CMK (cell line): ENCODE results near the gene MTF1.
A peak's percentile ranks its signal among the peaks of the same experiment; 100 is the strongest.
"Not testable (repeated sequence)": the region's sequence is repeated elsewhere in the genome, so short reads cannot be mapped to it uniquely, and the experiment has no call there.

Experiments
- DNase-seq: peaks from one replicate; pipeline ENCODE4 v3.0.0-alpha.2; 2010; ENCODE audit warnings: low read depth

MTF1 gene

GRCh38 chr1:37859507-37860345 lies at the start of gene MTF1:
MTF1 (minus strand) TSS chr1:37859592; CDS start chr1:37857658, 1,934 bp downstream.
- DNase-seq = peak; percentile 90

GRCh38 chr1:37908531-37908930 lies 49.1 kb upstream of the MTF1 start:
- not testable (repeated sequence) for DNase-seq

GRCh38 chr1:37907416-37908125 lies 48.2 kb upstream of the MTF1 start:
- DNase-seq = not testable (repeated sequence)

GRCh38 chr1:37906591-37906990 lies 47.2 kb upstream of the MTF1 start:
- not testable (repeated sequence) for DNase-seq

GRCh38 chr1:37905727-37906126 lies 46.3 kb upstream of the MTF1 start:
- no peak for DNase-seq

- DNase-seq = not testable (repeated sequence)
Observed at GRCh38 chr1:37903921-37904320, 44.5 kb upstream of the MTF1 start.

- DNase-seq = no peak
Observed at GRCh38 chr1:37902983-37903382, 43.6 kb upstream of the MTF1 start.

GRCh38 chr1:37901893-37902225 lies 42.5 kb upstream of the MTF1 start:
- no peak for DNase-seq

GRCh38 chr1:37901191-37901892 lies 42.0 kb upstream of the MTF1 start:
- peak; percentile 33 for DNase-seq

GRCh38 chr1:37897563-37897962 lies 38.2 kb upstream of the MTF1 start:
- not testable (repeated sequence) for DNase-seq

GRCh38 chr1:37893673-37894072 lies 34.3 kb upstream of the MTF1 start:
- no peak for DNase-seq

- no peak for DNase-seq
Observed at GRCh38 chr1:37892151-37893047, 33.0 kb upstream of the MTF1 start.

- no peak for DNase-seq
Observed at GRCh38 chr1:37890378-37891014, 31.1 kb upstream of the MTF1 start.

- DNase-seq = no peak
Observed at GRCh38 chr1:37888022-37888700, 28.8 kb upstream of the MTF1 start.

- no peak for DNase-seq
Observed at GRCh38 chr1:37884145-37884544, 24.8 kb upstream of the MTF1 start.

GRCh38 chr1:37883671-37884070 lies 24.3 kb upstream of the MTF1 start:
- peak; percentile 22 for DNase-seq

GRCh38 chr1:37879865-37880264 lies 20.5 kb upstream of the MTF1 start:
- DNase-seq = no peak

- DNase-seq = no peak
Observed at GRCh38 chr1:37878071-37878470, 18.7 kb upstream of the MTF1 start.

GRCh38 chr1:37875833-37876232 lies 16.4 kb upstream of the MTF1 start:
- no peak for DNase-seq

- DNase-seq = no peak
Observed at GRCh38 chr1:37872692-37873091, 13.3 kb upstream of the MTF1 start.

GRCh38 chr1:37868466-37868865 lies 9.1 kb upstream of the MTF1 start:
- no peak for DNase-seq
